NT2/D1 (cell line): ENCODE data around the gene KCNK7.

Source experiments
- DNase-seq: peaks from one replicate; pipeline ENCODE4 v3.0.0-alpha.2; 2011; ENCODE audit warnings: low read depth, low spot score
- H3K27me3 ChIP-seq: 2 replicates; pipeline ENCODE4 v1.6.0; 2011; ENCODE audit warnings: mild to moderate bottlenecking; ENCODE audit not compliant: insufficient read length, insufficient read depth
- H3K36me3 ChIP-seq: 2 replicates; pipeline ENCODE4 v1.6.1; 2011; ENCODE audit warnings: mild to moderate bottlenecking, low read length, mixed read lengths; ENCODE audit not compliant: insufficient read depth, insufficient read length
- H3K4me1 ChIP-seq: 2 replicates; pipeline ENCODE4 v1.5.1; 2011; ENCODE audit not compliant: insufficient read depth, insufficient read length
- H3K4me3 ChIP-seq: 2 replicates; pipeline ENCODE4 v1.5.1; 2011; ENCODE audit warnings: low read depth; ENCODE audit not compliant: insufficient read length
- H3K9ac ChIP-seq: 2 replicates; pipeline ENCODE4 v1.6.0; 2011; ENCODE audit warnings: low read depth; ENCODE audit not compliant: insufficient read length
- H3K9me3 ChIP-seq: 2 replicates; pipeline ENCODE4 v1.5.1; 2011; ENCODE audit warnings: mild to moderate bottlenecking, low read length; ENCODE audit not compliant: insufficient read depth
- SUZ12 ChIP-seq: IDR thresholded peaks from 2 replicates; pipeline ENCODE4 v1.6.1; 2011; ENCODE audit not compliant: insufficient read length, insufficient read depth; ENCODE audit errors: extremely low read depth
- YY1 ChIP-seq: IDR thresholded peaks from 2 replicates; pipeline ENCODE4 v1.6.1; 2011; ENCODE audit not compliant: insufficient read length, insufficient read depth
- ZNF274 ChIP-seq: IDR thresholded peaks from 2 replicates; pipeline ENCODE4 v1.6.1; 2011; ENCODE audit warnings: mild to moderate bottlenecking, low read depth, low read length

The KCNK7 gene

DNA sequence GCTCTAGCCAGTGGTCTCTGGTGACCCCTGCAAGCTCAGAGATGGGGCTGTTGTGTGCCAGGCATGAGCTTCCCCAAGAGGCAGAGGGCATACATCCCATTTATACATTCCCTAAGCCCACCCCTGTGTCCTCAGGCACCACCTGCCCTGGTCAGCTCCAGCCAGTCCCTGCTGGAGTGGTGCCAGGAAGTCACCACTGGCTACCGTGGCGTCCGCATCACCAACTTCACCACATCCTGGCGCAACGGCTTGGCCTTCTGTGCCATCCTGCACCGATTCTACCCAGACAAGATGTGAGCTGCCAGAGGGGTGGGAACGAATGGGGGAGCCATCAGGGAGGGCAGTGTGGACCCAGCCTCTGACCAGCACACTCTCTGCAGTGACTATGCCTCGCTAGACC lies 11.5 kb downstream of the KCNK7 start:
- H3K36me3 ChIP-seq: peaks cover 50% of the 10 kb centered on the region
- no peak overlapping the region for H3K9ac ChIP-seq
- no peak overlapping the region for H3K4me3 ChIP-seq
- DNase-seq: no peak
- H3K9me3 ChIP-seq: no peaks in the 10 kb centered on the region
- TF ChIP-seq ZNF274 (no peak), YY1 (no peak), SUZ12 (no peak)
- H3K27me3 ChIP-seq: no peaks in the 10 kb centered on the region
- peaks cover 21% of the 10 kb centered on the region for H3K4me1 ChIP-seq

DNA sequence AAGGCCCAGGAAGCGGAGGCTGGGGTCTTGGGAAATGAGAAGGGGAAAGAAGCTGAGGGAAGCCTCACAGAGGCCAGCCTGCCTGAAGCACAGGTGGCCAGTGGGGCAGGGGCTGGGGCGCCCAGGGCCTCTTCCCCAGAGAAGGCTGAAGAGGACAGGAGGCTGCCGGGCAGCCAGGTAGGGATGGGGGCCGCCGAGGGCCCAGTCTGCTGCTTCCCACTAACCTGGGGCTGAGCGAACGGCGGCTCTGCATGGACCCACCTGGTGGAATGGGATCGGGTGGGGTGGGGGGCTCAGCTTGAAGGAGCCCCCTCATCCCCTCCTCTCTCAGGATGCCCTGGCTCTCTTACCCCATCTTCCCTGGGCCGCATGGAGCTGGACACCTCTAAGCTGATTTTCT lies 12.0 kb downstream of the KCNK7 start:
- no peak for TF ChIP-seq ZNF274
- TF ChIP-seq YY1: no peak
- TF ChIP-seq SUZ12: no peak
- Histone ChIP-seq H3K9ac (no peak overlapping the region), H3K9me3 (no peaks in the 10 kb centered on the region), H3K4me1 (peaks cover 21% of the 10 kb centered on the region), H3K4me3 (no peak overlapping the region), H3K27me3 (no peaks in the 10 kb centered on the region), H3K36me3 (peaks cover 53% of the 10 kb centered on the region)
- DNase-seq: no peak

DNA sequence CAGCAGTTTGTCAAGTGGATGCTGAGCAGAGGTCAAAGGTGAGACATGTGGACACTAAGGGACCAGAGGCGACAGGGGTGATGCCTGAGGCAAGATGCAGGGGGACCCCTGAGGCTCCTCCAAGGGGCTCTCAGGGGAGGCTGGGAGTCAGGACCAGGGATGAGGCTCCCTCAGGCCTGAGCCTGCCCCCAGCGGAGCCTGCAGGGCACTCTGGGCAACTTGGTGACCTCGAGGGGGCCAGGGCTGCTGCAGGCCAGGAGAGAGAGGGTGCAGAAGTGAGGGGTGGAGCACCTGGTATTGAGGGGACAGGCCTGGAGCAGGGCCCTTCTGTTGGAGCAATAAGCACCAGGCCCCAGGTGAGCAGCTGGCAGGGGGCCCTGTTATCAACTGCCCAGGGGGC lies 13.7 kb downstream of the KCNK7 start:
- Histone ChIP-seq H3K9ac (no peak overlapping the region), H3K9me3 (no peaks in the 10 kb centered on the region), H3K4me1 (peaks cover 19% of the 10 kb centered on the region), H3K36me3 (peaks cover 55% of the 10 kb centered on the region), H3K27me3 (peaks cover 1% of the 10 kb centered on the region), H3K4me3 (no peak overlapping the region)
- no peak for TF ChIP-seq YY1
- TF ChIP-seq ZNF274: no peak
- no peak for TF ChIP-seq SUZ12
- no peak for DNase-seq

DNA sequence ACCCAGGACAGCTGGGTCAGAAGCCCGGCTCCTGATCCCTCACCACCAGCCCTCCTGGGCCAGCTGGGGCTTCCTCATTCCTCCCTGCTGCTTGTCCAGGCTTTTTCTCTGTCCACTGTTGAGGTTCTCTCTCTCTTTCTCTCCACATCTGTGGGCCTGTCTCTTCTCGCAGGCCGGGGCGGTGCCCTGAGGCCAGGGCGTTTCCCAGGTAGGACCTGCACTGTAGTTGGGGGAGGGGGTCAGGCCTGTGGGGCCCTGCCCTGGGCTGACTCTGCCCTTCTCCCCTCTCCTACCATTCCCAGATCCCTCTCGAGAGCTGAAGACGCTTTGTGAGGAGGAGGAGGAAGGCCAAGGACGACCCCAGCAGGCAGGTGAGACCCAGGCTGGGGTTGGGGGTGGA lies 14.8 kb downstream of the KCNK7 start:
- no peak overlapping the region for H3K4me3 ChIP-seq
- H3K4me1 ChIP-seq: peaks cover 24% of the 10 kb centered on the region
- H3K9ac ChIP-seq: peak overlapping the region; percentile 42
- H3K9me3 ChIP-seq: no peaks in the 10 kb centered on the region
- no peak for DNase-seq
- peaks cover 10% of the 10 kb centered on the region for H3K27me3 ChIP-seq
- TF ChIP-seq YY1: no peak
- no peak for TF ChIP-seq ZNF274
- TF ChIP-seq SUZ12: no peak
- peaks cover 55% of the 10 kb centered on the region for H3K36me3 ChIP-seq

DNA sequence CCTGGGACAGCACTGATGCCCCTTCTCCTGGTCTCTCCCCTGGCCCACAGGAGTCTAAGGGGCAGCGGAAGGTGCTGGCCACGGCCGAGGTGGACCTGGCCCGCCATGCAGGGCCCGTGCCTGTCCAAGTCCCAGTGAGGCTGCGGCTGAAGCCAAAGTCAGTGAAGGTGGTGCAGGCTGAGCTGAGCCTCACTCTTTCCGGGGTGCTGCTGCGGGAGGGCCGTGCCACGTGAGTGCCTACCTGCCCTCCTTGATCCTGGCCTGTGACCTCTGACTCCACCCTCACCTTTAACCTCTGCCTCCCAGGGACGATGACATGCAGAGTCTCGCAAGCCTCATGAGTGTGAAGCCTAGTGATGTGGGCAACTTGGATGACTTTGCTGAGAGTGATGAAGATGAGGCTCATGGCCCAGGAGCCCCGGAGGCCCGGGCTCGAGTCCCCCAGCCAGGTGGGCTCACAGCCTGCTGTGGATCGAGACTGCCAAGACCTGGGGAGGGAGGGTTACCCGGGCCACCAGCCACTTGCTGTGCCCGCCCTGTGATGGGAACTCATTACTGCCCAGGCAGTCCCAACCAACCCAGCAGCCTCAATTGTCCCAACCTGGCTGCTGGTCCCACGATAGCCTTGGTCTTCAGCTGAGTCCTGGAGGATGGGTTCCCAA lies 15.4 kb downstream of the KCNK7 start:
- H3K9me3 ChIP-seq: no peaks in the 10 kb centered on the region
- peak overlapping the region; percentile 42 for H3K9ac ChIP-seq
- peaks cover 55% of the 10 kb centered on the region for H3K36me3 ChIP-seq
- H3K27me3 ChIP-seq: peaks cover 15% of the 10 kb centered on the region
- H3K4me1 ChIP-seq: peaks cover 26% of the 10 kb centered on the region
- TF ChIP-seq ZNF274: no peak
- TF ChIP-seq YY1: no peak
- no peak for TF ChIP-seq SUZ12
- no peak overlapping the region for H3K4me3 ChIP-seq
- DNase-seq: no peak

DNA sequence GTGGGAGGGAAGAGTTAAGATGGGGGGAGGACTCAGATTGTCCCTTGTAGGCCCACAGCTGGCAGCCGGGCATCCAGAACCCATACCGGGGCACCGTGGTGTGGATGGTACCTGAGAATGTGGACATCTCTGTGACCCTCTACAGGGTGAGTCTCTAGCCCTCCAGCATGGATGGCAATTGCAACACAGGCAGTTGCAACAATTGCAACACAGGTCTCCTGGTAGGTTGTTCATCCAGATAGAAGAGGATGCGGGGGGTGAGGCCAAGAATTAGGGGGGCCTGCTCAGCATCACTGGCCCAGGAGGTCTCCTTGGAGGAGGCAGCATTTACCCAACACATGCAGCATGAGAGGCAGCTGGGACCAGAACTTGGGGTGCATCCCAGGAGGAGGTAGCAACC lies 16.3 kb downstream of the KCNK7 start:
- H3K4me3 ChIP-seq: no peak overlapping the region
- H3K36me3 ChIP-seq: peaks cover 47% of the 10 kb centered on the region
- no peak for TF ChIP-seq YY1
- TF ChIP-seq ZNF274: no peak
- TF ChIP-seq SUZ12: no peak
- H3K4me1 ChIP-seq: peaks cover 31% of the 10 kb centered on the region
- H3K9me3 ChIP-seq: no peaks in the 10 kb centered on the region
- peaks cover 20% of the 10 kb centered on the region for H3K27me3 ChIP-seq
- no peak overlapping the region for H3K9ac ChIP-seq
- DNase-seq: no peak

DNA sequence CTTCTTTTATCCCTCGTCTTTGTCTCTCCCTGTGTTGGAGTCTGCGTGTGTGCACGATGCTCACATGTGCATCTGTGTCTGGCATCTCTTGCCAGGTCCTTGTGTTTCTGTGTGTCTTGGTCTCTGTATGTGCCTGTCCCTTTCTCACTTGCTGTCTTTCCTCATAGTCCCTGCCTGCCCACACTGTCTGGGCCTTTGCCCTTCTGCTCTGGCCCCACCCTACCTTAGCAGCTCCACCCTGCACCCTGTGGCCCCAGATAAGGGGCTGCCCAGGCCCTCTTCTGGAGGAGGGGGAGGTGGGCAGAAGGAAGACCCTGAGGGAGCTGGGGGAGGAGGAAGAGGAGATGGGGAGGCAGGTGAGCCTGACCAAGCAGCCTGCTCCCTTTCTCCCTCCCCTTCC lies 16.9 kb downstream of the KCNK7 start:
- DNase-seq: no peak
- H3K4me1 ChIP-seq: peaks cover 33% of the 10 kb centered on the region
- no peak overlapping the region for H3K4me3 ChIP-seq
- H3K27me3 ChIP-seq: peaks cover 20% of the 10 kb centered on the region
- no peak overlapping the region for H3K9ac ChIP-seq
- TF ChIP-seq SUZ12 (no peak), YY1 (no peak), ZNF274 (no peak)
- H3K36me3 ChIP-seq: peaks cover 44% of the 10 kb centered on the region
- H3K9me3 ChIP-seq: no peaks in the 10 kb centered on the region
